Colon (tissue), 2 donors: ENCODE data around the gene PTPRF.
"Not testable (repeated sequence)": the region's sequence is repeated elsewhere in the genome, so short reads cannot be mapped to it uniquely, and the experiment has no call there.

Source experiments
- FAIRE-seq: peaks from 2 replicates; lab custom pipeline; 2012; peaks lifted over from hg19 to GRCh38; lab: Jason Lieb, UNC
- donor health status: control.
- donor health status: control.

The PTPRF gene

DNA sequence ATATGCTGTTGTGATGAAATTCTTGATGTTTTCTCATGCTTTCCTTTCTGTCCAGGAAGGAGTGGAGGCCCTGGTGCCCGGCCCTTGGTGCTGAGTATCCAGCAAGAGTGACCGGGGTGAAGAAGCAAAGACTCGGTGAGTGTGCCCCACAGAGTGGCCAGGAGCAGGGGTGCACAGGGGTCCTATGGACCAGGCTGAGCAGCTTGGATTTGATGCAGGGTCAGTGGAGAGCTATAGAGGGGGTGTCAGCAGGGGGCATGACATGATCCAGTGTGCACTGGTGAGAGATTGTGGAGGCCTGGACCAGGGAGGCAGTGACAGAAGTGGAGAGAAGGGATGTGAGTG lies 7.4 kb downstream of the PTPRF start:
- no peak for FAIRE-seq

DNA sequence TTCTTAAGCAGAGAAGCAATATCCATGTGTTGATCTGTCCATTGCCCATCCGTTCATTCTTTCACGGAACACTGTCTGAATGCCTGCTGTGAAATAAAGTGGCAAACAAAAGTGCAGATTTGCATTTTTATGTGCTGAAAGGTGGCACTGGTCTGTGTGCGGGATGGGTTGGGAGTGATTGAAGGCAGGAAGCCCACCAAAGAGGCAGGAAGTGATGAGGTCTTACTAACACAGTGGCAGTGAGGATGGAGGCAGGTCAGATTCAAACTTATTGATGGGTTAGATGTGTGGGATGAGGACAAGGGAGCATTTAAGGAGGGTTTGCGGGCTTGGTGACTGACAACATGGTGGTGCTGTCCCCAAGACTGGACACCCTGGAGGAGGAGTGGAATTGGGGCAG lies 8.3 kb downstream of the PTPRF start:
- FAIRE-seq, result no peak

DNA sequence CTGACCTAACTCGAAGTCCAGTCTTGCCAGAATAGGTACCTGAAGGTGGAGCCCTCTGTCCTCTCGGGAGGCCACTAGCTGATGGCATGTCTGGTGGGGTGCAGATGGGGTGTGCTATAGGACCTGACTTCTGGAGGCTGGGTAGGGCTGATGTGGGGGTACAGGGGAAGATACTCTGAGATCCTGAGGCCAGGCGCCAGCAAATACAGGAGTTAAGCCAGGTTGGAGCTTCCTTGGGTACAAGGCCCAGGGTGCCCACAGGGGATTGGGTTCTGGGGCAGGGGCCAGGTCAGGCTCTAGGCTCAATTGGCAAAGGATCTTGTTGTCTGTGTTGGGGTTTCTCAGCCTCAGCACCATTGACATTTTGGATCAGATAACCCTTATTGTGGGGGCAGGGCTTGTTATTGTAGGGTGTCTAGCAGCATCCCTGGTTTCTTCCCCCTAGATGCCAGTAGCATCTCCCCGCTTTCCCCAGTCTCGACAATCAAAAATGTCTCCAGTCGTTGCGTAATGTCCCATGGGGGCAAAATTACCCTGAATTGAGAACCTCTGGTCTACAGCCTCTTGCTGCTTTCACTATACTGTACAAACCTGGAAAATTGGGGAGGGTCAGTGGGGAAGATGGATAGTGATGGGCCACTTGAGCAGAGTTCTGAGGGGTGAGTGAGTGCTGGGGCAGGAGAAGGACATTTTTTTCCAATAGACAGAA lies 9.2 kb downstream of the PTPRF start:
- FAIRE-seq, result no peak

DNA sequence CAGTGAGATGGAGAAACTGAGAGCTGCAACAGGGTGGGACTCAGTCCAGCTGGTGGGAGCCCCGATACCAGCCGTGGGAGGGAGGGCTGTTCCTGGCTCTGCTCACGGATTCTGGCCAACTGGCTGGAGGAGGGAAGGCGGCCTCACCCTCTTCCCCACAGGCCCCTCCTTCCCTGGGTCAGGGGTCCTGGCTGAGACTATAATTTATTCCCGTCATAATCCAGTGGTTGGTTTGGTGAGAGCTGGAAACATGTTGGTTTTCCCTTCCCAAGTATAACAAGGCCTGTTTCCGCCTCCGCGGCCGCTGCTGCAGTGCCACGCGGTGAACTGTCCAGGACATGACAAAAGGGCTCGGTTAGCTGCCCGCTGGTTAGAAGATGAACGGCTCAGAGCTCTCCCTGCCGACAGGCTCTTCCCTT lies 10.0 kb downstream of the PTPRF start:
- FAIRE-seq, result no peak

DNA sequence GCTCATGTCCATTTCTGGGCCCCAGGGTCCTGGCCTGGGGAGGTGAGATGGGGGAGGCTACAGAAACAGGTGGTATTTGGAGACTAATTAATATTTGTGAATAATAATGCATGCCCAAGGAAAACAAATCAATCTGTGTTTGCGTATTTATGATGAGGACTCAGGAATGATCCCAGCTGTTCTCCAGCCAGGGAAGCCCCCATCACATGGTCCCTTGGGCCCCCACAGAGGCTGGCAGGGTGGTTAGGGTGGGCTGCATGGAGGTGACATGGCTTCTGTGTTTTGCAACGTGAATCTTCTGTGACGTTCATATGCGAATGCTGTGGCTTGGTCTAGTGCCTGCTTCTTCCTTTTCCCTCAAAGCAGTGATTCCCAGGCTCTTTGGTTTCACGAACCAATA lies 10.5 kb downstream of the PTPRF start:
- no peak for FAIRE-seq

DNA sequence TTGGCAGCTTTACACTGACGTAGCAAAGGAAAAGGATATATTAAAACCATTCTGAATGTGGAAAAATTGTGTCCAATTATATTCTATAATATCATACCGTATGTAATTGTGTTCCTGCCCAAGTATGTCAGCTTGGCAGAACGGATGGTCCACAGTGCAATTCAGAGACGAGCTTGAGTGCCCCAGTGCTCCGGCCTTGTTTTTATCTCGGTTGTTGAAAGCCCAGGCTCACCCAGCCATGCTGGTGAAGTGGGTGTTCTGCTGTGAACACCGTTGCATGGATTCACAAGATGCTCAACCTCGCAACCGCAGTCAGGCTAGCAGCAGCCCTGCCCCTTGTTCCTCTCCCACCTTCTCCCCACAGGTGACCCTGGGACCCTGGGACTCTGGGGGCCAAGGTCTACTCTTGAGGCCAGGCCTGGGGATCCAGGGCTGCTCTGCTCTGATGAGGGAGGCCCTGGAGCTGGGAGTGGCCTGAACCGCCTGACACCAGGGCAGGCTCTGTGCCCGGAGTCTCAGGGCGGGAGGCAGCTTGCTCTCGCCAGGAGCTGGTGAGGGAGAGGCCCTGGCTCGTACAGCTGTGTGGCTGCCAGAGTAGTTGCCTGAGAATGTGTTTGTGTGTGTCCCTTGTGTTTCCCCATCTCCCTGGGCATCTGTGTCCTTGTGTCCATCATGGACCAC lies 11.2 kb downstream of the PTPRF start:
- FAIRE-seq, result no peak

DNA sequence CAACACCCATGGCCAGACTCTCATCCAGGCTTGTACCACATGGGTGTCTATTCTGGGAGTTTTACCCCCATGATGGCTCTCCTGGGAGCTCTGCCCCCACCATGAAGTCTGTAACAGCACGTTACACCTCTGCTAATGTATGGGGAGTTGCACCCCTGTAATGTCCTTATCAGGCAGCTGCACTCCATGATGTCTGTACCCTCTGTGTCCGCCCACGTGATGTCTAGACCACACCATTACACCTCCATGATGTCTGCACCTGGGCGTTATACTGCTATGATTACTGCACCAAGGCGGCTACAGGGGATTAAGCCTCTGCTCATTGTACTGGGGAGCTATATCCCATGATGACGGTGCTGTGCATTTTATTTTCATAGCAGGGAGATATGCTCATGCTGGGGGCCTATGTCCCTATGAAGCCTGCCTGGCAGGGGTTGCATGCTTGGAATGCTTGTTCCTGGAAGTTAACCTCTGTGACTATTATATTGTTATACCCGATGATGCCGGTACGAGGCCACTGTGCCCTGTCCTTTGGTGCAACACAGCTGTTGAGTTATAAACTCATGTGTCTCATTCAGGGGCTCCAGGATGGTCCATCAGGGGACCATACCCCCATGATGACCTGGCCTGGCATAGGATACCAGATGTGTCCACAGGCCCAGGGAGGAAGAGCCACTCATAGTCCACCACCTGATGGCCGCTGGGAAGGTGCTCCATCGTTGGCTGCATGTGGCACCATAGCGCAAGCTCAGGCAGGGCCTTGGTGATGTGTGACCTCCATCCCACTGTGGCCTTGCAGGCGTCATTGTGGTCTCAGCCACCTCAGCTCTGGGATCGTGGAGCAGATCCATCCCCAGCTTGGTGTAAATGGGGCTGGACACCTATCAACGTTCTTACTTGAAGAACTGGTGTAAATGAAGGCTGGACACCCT lies 12.1 kb downstream of the PTPRF start:
- FAIRE-seq, result no peak

DNA sequence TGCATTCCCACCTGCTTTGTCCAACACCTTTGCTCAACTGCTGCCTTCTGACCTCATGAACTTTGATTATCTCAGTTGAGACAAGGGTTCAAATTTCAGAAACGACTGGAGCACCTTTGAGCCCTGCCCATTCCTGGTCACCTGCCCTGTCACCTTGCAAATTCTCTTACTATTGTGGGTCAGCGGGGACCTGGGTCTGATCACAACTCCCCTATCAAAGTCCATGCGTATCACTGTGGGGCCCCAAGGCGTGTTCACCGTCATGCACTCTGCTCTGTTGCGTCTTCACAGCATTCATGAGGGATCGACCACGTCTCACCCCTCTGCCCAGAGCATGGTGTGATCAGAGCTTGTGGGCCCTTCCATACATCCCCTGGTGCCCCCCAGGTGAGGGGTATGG lies 12.9 kb downstream of the PTPRF start:
- FAIRE-seq, result no peak

DNA sequence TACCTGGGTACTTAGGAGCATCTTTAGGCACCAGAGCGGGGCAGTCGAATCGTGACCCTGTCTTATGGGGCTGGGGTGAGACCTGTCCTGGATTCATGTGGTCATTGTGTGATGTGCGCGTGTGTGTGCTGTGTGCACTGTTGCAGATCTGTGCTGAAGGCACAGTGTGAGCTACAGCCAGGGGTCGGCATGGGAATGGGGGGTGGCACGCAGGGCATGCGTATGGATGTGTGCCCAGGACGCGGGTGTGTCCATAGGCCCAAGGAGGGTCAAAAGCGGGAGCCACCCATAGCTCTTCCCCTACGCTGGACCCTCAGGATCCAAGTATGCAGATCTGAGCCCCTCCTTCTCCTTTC lies 14.6 kb downstream of the PTPRF start:
- no peak for FAIRE-seq

DNA sequence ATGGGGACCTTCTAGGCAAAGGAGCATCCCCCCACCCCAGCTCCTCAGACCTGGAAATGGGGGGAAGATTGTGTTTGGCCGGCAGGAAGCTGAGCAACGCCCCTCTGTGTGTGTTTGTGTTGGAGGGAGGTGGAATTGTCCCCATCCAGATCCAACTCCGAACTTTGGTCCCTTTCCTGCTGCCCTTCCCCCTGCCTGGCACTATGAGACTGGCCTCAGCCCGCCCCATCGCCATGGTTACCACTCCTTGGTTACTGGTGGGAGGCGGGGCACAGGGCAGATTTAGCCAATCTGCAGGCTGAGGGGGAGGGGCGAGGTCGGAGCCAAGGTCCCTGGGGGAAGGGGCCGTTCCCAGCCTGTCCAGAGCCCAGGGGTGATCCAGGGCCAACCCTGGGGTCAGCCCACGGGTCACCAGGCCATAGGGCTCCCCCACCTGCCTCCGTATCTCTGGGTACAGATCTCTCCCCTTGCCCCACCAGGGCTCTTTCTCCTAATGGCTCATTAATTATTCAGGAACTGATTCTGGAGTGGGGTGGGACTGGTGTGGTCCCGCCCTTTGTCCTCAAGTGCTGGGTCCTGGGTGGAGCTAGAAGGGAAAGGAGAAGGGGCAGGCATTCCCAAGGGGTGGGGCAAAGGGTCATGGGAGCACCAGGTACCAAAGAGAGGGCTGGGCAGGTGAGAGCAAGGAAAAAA lies 15.2 kb downstream of the PTPRF start:
- FAIRE-seq, result no peak

DNA sequence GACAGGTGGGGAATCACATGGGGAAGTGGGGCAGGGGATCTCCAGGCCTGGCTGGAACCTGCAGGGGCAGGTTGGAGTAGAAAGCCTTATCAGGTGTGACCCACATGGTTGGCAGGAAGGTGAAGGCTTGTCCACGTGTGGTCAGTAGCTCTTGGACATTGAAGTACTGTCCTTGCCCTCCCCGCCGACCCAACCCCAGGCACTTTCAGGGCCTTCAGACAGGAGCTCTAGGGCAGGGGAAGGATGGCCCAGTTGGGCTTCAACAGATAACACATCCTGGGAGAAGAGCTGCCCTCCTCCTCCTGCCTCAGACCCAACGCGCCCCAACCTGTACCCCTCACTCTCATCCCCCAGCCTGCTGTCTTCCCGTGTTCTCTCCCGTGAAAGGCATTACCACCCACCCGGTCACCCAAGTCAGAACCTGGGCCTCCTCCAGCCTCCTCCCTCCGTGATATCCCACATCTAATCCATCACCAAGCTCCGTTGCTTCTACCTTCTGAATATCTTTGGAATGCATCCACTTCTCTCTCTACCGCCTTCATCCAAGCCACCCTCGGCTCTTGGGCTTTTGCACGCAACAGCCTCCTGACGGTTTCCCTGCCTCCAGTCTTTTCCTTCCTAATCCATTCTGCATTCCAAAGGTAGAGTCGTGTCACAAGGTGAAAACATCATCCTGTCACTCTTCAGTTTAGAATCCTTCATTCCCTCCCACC lies 15.9 kb downstream of the PTPRF start:
- no peak for FAIRE-seq

DNA sequence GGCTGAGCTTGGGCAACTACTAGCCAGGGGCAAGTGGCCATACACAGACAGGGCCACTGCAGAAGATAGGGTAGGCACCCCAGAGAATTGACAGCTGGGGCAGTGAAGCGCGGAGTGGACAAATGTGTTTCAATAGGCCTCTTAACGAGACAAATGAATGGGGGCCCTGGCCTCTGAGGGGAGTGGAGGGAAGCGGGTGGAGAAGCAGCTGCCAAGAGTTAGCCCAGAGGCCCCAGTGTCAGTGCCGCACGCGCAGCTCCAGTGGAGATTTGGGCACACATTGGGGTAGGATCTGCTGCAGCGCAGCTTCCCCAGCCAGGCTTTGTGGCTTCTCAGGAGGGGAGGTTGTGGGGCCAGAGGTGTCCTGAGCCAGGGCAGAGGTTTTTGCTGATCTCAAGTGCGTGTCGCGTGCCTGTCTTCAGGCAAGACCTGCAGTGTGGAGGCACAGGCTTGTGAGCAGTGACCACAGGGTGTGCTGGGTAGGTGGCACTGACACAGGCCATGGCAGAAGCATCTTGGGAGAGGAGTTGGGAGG lies 16.9 kb downstream of the PTPRF start:
- FAIRE-seq, result no peak

DNA sequence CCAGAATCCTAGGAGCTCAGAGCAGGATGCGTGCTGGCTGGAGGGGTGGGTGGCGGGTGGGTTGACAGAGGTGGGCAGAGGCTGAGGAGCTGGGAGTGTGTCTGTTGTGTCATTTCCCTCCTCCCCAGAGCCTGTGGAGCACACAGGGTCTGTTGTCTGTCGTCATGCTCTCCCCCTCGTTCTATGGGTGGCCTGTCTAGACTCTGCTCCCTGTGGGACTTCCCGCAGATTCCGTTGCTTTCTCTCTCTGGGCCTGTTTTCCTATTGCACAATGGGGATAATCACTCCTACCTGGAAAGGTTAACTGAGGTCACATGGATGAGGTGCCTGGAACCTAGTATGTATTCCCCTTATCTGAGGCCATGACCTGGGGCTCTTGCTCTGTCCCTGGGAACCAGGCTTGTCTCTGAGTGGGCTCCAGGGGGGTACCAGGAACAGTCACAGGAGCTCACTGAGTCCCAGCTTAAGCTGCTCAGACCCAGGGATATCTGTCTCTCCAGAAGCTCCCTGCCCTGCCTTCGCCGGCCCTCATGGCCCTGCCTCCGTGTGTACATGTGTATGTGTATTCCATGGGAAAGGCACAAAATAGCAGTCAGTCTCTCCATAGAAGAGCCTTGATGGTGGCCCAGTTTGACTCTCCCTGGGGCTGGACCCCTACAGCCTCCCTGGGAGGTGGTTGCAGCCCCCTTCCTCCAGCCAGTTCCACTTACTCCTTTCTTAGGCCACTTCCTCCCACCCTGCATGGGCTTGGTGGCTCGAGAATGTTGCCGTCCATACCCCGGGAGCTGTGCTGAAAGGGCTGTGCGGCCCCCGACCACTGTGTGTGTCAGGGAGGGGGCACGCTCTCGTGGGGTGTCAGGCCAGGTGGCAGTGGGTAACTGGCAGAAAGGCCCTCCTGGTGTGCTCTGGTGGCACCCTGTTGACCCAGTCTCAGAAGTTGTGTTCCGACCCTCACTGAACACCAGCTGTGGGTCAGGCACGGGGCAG lies 17.9 kb downstream of the PTPRF start:
- no peak for FAIRE-seq

DNA sequence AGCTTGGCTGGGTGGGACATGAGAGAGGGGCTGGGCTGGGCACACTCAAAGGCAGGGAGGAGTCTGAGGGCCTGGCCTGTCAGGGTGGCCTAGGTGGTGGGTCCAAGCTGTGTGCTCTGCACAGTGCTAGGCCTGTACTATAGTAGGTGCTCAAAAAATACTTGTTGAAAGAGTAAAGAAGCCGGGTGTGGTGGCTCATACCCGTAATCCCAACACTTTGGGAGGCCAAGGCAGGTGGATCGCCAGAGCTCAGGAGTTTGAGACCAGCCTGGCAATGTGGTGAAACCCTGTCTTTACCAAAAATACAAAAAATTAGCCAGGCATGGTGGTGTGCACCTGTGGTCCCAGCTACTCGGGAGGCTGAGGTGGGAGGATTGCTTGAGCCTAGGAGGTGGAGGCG lies 18.7 kb downstream of the PTPRF start:
- not testable (repeated sequence) for FAIRE-seq

DNA sequence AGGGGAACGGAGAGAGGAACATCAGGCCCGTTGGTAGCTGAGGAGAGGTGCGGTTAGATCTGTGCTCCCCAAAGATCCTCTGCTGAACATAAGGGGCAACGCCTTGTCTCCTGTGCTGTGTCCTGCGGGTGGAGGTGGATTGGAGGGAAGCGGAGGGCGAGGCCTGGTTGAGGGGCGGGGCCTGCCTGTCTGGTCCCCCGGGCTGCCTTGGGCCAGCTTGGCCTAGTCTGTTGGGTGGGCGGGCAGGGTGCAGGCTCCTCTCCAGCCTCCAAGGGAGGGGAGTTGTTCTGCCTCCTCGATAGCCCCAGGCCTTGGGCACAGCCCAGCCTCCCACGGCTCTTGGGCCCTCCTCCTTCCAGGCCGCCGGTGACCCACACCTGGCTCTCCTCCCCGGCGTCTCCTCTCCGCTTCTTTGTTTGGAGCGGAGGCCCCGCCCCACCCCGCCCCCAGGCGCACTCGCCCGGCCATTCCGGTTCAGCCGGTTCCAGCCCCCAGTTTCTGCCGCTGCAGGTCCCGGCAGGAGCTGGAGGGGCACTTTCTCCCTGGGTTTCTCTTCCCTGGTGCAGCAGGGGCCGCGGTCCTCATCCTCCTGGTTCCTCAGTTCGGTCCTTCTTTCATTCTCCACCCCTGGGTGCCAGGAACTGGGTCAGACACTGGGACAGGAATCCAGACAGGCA lies 19.4 kb downstream of the PTPRF start:
- no peak for FAIRE-seq

DNA sequence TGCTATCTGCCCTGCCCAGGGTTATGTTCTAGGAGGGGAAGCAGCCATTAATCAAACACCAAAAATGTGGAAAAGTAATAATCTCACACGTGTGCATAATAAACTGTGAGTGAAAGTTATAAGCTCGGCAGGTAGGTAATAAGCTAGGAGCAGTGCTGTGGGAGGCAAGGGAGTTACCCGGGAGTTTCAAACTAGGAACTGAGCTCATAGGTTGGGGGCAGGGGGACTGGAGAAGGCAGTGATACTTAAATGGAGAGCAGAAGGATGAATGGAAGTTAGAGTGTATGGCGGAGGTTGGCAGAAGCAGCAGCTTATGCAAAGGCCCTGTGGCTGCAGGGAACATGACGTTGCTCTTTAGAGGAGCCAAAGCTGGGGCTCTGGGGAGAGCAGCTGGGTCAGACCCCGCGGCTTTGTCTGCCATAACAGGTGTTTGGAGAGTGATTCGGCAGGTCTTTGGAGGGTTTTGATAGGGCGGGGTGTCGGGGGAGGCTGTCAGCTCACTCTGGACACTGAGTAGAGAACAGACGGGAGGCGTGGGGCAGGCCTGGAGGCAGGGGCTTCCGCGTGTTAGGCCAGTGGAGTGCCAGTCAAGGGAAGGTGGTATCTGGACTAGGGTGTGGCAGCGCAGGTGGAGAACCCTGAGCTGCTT lies 20.0 kb downstream of the PTPRF start:
- FAIRE-seq, result no peak

DNA sequence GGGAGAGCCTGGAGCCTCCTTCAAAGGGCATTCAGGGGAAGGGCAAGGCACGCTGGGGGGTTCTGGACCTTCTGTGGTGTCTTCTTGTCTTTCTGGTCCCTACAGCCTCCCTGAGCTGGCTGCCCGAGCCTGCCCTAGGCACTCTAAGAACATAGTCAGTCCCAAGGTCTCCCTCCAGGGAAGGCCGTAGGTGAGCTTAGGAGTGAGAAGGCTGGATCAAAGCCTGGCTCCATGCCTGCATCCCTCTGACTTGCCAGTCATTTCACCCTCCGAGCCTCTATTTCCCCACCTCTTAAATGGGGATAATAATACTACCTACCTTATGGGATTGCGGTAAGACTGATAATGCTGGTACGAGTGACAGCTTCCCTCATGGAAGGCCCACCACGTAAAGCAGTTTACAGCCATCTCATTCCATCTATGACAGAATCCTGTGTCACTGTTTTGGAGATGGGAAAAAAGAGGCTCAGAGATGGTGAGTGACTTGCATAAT lies 20.8 kb downstream of the PTPRF start:
- no peak for FAIRE-seq

DNA sequence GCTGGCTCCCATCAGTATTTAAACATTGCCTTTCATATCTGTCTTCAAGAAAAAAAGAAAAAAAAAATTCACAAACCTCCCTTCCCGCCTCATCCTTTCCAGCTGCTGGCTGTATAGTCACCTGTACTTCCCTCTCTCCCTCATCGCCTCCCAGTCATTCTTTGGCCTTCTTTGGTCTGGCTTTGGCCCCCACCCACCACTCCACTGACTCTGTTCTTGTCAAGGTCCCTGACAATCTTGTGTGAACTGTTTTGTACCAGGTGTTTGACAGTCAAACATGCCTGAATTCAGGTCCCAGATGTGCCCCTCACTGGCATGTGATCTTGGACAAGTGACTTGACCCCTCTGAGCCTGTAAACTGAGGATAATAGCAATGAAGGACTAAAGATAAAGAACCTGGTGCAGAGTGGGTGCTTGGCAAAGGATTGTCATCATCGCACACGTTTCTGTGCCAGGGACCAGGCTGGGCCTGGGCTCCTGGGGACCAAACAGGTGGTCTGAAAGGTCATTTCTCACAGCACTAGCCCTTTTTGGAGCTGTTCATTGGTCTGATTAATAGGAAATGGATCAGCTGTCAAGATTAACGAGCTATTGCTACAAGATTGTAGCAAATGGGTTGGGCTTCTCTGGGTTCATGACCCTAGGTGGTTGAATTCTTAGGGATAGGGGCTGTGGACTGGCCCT lies 21.5 kb downstream of the PTPRF start:
- no peak for FAIRE-seq
